OCI-LY7 (cell line): ENCODE data around the gene NEURL3.

ENCODE experiments used
- CTCF ChIP-seq: fragments of 200-600 bp; sonication (generic); conservative IDR thresholded peaks from 2 replicates; pipeline ENCODE4 v1.5.1; 2014; ENCODE audit warnings: mild to moderate bottlenecking, antibody characterized with exemption, low read length, moderate library complexity, mixed read lengths
- EZH2phosphoT487 ChIP-seq: fragments of 200-600 bp; sonication (generic); IDR thresholded peaks from 2 replicates; pipeline ENCODE4 v1.6.1; 2018; ENCODE audit warnings: low read depth, borderline replicate concordance, mild to moderate bottlenecking, mixed run types, antibody characterized with exemption, low read length, moderate library complexity, mixed read lengths

- no peak for TF ChIP-seq CTCF
- no peak for TF ChIP-seq EZH2phosphoT487
Measured at GRCh38 chr2:96530144-96530430, 24.9 kb upstream of the NEURL3 start.
